Neural cell (in vitro differentiated cells): ENCODE results near the gene EPHA2. TPM values are rescaled to one million over a fixed set of nuclear protein-coding genes. Genes with fewer than 3 reads are reported as not detected.

Experiments used
- H2AFZ ChIP-seq: fragments of 200-600, 300-800 bp; sonication (generic), shearing (Covaris generic); 2 replicates; pipeline ENCODE4 v1.6.0; 2014; ENCODE audit warnings: low read depth, mild to moderate bottlenecking, antibody characterized with exemption, low read length, moderate library complexity
- H3F3A ChIP-seq: fragments of 200-600 bp; shearing (Covaris generic); 2 replicates; pipeline ENCODE4 v1.6.1; 2016; ENCODE audit warnings: mild to moderate bottlenecking, moderate library complexity, mixed read lengths, antibody characterized with exemption, low read length; ENCODE audit not compliant: insufficient read depth, poor library complexity, severe bottlenecking
- H3K27ac ChIP-seq: fragments of 200-600, 300-800 bp; sonication (generic), shearing (Covaris generic); 2 replicates; pipeline ENCODE4 v1.5.1; 2014; ENCODE audit warnings: mild to moderate bottlenecking, low read length, moderate library complexity
- H3K27me3 ChIP-seq: fragments of 300-800, 200-600 bp; sonication (generic), shearing (Covaris generic); 2 replicates; pipeline ENCODE4 v1.6.0; 2014; ENCODE audit warnings: mild to moderate bottlenecking, low read depth, low read length, moderate library complexity; ENCODE audit not compliant: insufficient read depth
- H3K36me3 ChIP-seq: fragments of 300-800, 200-600 bp; sonication (generic), shearing (Covaris generic); 2 replicates; pipeline ENCODE4 v1.5.1; 2014; ENCODE audit warnings: mild to moderate bottlenecking, antibody characterized with exemption, low read length, moderate library complexity; ENCODE audit not compliant: insufficient read depth
- H3K4me2 ChIP-seq: fragments of 300-800, 200-600 bp; sonication (generic), shearing (Covaris generic); 2 replicates; pipeline ENCODE4 v1.6.0; 2014; ENCODE audit warnings: mild to moderate bottlenecking, low read length
- H3K4me3 ChIP-seq: fragments of 300-800, 200-600 bp; sonication (generic), shearing (Covaris generic); 2 replicates; pipeline ENCODE4 v1.5.1; 2014; ENCODE audit warnings: mild to moderate bottlenecking, low read length, moderate library complexity
- H3K79me2 ChIP-seq: fragments of 200-600 bp; shearing (Covaris generic); replicated peaks from 2 replicates; pipeline ENCODE4 v1.6.0; 2014; ENCODE audit warnings: mild to moderate bottlenecking, low read length, moderate library complexity; ENCODE audit not compliant: insufficient read depth
- H3K9ac ChIP-seq: fragments of 300-800, 200-600 bp; sonication (generic), shearing (Covaris generic); 2 replicates; pipeline ENCODE4 v1.6.1; 2016; ENCODE audit warnings: mild to moderate bottlenecking, low read length, mixed read lengths
- H3K9me2 ChIP-seq: fragments of 200-600 bp; shearing (Covaris generic); 2 replicates; pipeline ENCODE4 v1.6.1; 2016; ENCODE audit warnings: mild to moderate bottlenecking, low read length, mixed read lengths; ENCODE audit not compliant: insufficient read depth
- H3K9me3 ChIP-seq: fragments of 200-600, 300-800 bp; sonication (generic), shearing (Covaris generic); 2 replicates; pipeline ENCODE4 v1.6.1; 2016; ENCODE audit warnings: mild to moderate bottlenecking, mixed run types, low read length, moderate library complexity, mixed read lengths
- H4K20me1 ChIP-seq: fragments of 200-600 bp; shearing (Covaris generic); 2 replicates; pipeline ENCODE4 v1.6.1; 2016; ENCODE audit warnings: mild to moderate bottlenecking, mixed run types; ENCODE audit not compliant: insufficient read depth
- EP300 ChIP-seq: fragments of 450-650 bp; conservative IDR thresholded peaks from 2 replicates; pipeline ENCODE4 v1.6.1; 2014; ENCODE audit warnings: antibody characterized with exemption, mild to moderate bottlenecking, moderate library complexity; ENCODE audit not compliant: poor library complexity, severe bottlenecking
- EZH2 ChIP-seq: fragments of 200-600, 300-800 bp; shearing (Covaris generic), sonication (generic); IDR thresholded peaks from 2 replicates; pipeline ENCODE4 v1.6.1; 2014; ENCODE audit warnings: antibody characterized with exemption, low read length, borderline replicate concordance, mild to moderate bottlenecking; ENCODE audit not compliant: insufficient read depth, poor library complexity, severe bottlenecking
- MXI1 ChIP-seq: fragments of 450-650 bp; conservative IDR thresholded peaks from 2 replicates; pipeline ENCODE4 v1.6.1; 2014; ENCODE audit warnings: antibody characterized with exemption, mild to moderate bottlenecking; ENCODE audit not compliant: poor library complexity, severe bottlenecking
- POLR2AphosphoS5 ChIP-seq: IDR thresholded peaks from 2 replicates; pipeline ENCODE4 v1.6.1; 2012
- RAD21 ChIP-seq: fragments of 450-650 bp; conservative IDR thresholded peaks from 2 replicates; pipeline ENCODE4 v1.6.1; 2014; ENCODE audit warnings: antibody characterized with exemption, mild to moderate bottlenecking, moderate library complexity
- REST ChIP-seq: IDR thresholded peaks from 2 replicates; pipeline ENCODE4 v1.6.1; 2012; ENCODE audit warnings: borderline replicate concordance
- SMC3 ChIP-seq: fragments of 450-650 bp; conservative IDR thresholded peaks from 2 replicates; pipeline ENCODE4 v1.6.1; 2014; ENCODE audit warnings: antibody characterized with exemption, mild to moderate bottlenecking, moderate library complexity; ENCODE audit not compliant: poor library complexity
- TAF1 ChIP-seq: IDR thresholded peaks from 2 replicates; pipeline ENCODE4 v1.6.1; 2012; ENCODE audit warnings: low read depth
- polyA plus RNA-seq: library from polyadenylated mRNA; depleted of rRNA; stranded (reverse); fragments of >200 nt; gene quantifications from 2 replicates; pipeline ENCODE4 v1.2.3, GENCODE V29; 2014
- TF ChIP-seq, protein P1 (sequence below): fragments of 450-650 bp; IDR thresholded peaks from 2 replicates; pipeline ENCODE4 v1.5.1; 2014; ENCODE audit warnings: antibody characterized with exemption, mild to moderate bottlenecking, moderate library complexity; ENCODE audit not compliant: poor library complexity, severe bottlenecking

EPHA2 gene
- polyA plus RNA-seq, 1 donor from 2014 or later: 0.63 TPM

DNA sequence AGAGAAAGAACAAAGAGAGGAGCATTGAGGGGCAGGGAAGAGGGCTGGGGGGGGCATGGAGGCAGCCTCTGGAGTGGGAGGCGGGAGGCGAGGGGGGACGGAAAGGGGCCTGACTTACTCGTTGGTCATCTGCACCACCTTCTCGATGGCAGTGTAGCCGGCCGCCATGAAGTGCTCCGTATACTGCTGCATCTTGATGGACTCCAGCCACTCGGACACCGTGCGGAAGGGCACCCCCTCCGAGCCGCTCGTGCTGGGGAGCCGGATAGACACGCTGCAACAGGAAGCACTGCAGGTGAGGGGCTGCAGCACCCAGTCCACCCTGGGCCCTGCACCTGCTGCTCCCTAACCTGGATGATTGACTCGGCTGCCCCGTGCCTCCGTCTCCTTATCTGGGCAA, 26.6 kb downstream of the EPHA2 start:
- no peak overlapping the region for H3K9ac ChIP-seq
- TF ChIP-seq, protein P1, sequence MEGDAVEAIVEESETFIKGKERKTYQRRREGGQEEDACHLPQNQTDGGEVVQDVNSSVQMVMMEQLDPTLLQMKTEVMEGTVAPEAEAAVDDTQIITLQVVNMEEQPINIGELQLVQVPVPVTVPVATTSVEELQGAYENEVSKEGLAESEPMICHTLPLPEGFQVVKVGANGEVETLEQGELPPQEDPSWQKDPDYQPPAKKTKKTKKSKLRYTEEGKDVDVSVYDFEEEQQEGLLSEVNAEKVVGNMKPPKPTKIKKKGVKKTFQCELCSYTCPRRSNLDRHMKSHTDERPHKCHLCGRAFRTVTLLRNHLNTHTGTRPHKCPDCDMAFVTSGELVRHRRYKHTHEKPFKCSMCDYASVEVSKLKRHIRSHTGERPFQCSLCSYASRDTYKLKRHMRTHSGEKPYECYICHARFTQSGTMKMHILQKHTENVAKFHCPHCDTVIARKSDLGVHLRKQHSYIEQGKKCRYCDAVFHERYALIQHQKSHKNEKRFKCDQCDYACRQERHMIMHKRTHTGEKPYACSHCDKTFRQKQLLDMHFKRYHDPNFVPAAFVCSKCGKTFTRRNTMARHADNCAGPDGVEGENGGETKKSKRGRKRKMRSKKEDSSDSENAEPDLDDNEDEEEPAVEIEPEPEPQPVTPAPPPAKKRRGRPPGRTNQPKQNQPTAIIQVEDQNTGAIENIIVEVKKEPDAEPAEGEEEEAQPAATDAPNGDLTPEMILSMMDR: no peak
- no peak for TF ChIP-seq RAD21
- TF ChIP-seq EZH2: no peak
- no peak for TF ChIP-seq POLR2AphosphoS5
- TF ChIP-seq MXI1: no peak
- no peak for TF ChIP-seq REST
- no peak for TF ChIP-seq EP300
- TF ChIP-seq SMC3: no peak
- no peak for TF ChIP-seq TAF1
- no peak overlapping the region for H3K27ac ChIP-seq
- no peaks in the 10 kb centered on the region for H3K79me2 ChIP-seq
- no peaks in the 10 kb centered on the region for H4K20me1 ChIP-seq
- no peaks in the 10 kb centered on the region for H3K27me3 ChIP-seq
- no peak overlapping the region for H2AFZ ChIP-seq
- H3K9me2 ChIP-seq: no peaks in the 10 kb centered on the region
- H3K36me3 ChIP-seq: no peaks in the 10 kb centered on the region
- no peaks in the 10 kb centered on the region for H3F3A ChIP-seq
- no peak overlapping the region for H3K4me3 ChIP-seq
- H3K4me2 ChIP-seq: no peak overlapping the region
- H3K9me3 ChIP-seq: no peaks in the 10 kb centered on the region

DNA sequence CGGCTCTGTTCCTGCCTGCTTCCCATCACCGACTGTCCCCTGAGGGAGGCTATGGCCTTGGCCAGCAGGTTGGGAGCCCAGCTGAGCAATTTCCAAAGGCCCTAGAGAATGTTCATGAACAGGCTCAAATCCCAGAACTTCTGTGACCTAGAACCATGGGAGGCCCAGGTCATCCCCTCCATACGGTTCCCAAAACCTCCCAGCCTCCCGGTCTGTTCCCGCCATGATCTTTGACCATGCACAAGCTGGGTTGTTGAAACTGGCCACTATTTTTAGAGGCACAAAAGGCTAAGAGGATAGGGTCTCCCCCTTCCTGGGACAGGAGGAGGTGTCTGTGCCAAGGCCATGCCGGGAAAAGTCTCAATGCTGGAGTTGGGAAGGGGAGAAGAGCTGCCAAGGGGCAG, 27.5 kb downstream of the EPHA2 start:
- TF ChIP-seq TAF1 (no peak), REST (no peak)
- TF ChIP-seq, protein P1: no peak
- H3K79me2 ChIP-seq: no peaks in the 10 kb centered on the region
- no peaks in the 10 kb centered on the region for H3K9me3 ChIP-seq

More for the DNA sequence above, 27.5 kb downstream of the EPHA2 start:
- Histone ChIP-seq H2AFZ (no peak overlapping the region), H3K27me3 (no peaks in the 10 kb centered on the region), H3K9ac (no peak overlapping the region), H3K4me3 (no peak overlapping the region), H3K27ac (no peak overlapping the region), H4K20me1 (no peaks in the 10 kb centered on the region), H3K36me3 (no peaks in the 10 kb centered on the region), H3F3A (no peaks in the 10 kb centered on the region), H3K4me2 (no peak overlapping the region), H3K9me2 (no peaks in the 10 kb centered on the region)
